ENCODE measurements around the gene SCGB1C1.
"Not testable (repeated sequence)": the region's sequence is repeated elsewhere in the genome, so short reads cannot be mapped to it uniquely, and the experiment has no call there.

SCGB1C1 gene

GRCh38 chr11:192674-193128 is at the start of gene SCGB1C1:
SCGB1C1 (plus strand) TSS chr11:193078; CDS start chr11:193100, 22 bp downstream.
- not testable (repeated sequence) for H3K27me3 ChIP-seq (ENCODE audit: control insufficient read depth, insufficient read depth, low read length); H3K9ac ChIP-seq (ENCODE audit: low read length); H3K4me1 ChIP-seq (ENCODE audit: control insufficient read depth, insufficient read depth, low read length); H3K9me3 ChIP-seq (ENCODE audit: control insufficient read depth, low read length); H3K36me3 ChIP-seq (ENCODE audit: control insufficient read depth, insufficient read depth, low read length); H3K4me3 ChIP-seq (ENCODE audit: low read length)

- not testable (repeated sequence) for H3K4me3 ChIP-seq (ENCODE audit: low read length); H3K36me3 ChIP-seq (ENCODE audit: control insufficient read depth, insufficient read depth, low read length); H3K9ac ChIP-seq (ENCODE audit: low read length)
Measured at GRCh38 chr11:180242-180641, 12.6 kb upstream of the SCGB1C1 start.

GRCh38 chr11:189200-189783 is 3.6 kb upstream of the SCGB1C1 start:
- not testable (repeated sequence) for H3K9ac ChIP-seq (ENCODE audit: low read length); H3K4me3 ChIP-seq (ENCODE audit: low read length); H3K4me1 ChIP-seq (ENCODE audit: control insufficient read depth, insufficient read depth, low read length); H3K27me3 ChIP-seq (ENCODE audit: control insufficient read depth, insufficient read depth, low read length); H3K36me3 ChIP-seq (ENCODE audit: control insufficient read depth, insufficient read depth, low read length); H3K9me3 ChIP-seq (ENCODE audit: control insufficient read depth, low read length)

More at GRCh38 chr11:180242-180641, 12.6 kb upstream of the SCGB1C1 start:
- not testable (repeated sequence) for H3K9me3 ChIP-seq (ENCODE audit: control insufficient read depth, low read length); H3K4me1 ChIP-seq (ENCODE audit: control insufficient read depth, insufficient read depth, low read length); H3K27me3 ChIP-seq (ENCODE audit: control insufficient read depth, insufficient read depth, low read length)

- H3K27me3 ChIP-seq (ENCODE audit: control insufficient read depth, insufficient read depth, low read length); H3K9me3 ChIP-seq (ENCODE audit: control insufficient read depth, low read length); H3K36me3 ChIP-seq (ENCODE audit: control insufficient read depth, insufficient read depth, low read length); H3K4me1 ChIP-seq (ENCODE audit: control insufficient read depth, insufficient read depth, low read length); H3K9ac ChIP-seq (ENCODE audit: low read length); H3K4me3 ChIP-seq (ENCODE audit: low read length): not testable (repeated sequence)
Measured at GRCh38 chr11:189843-190311, 3.0 kb upstream of the SCGB1C1 start.

- H3K36me3 ChIP-seq (ENCODE audit: control insufficient read depth, insufficient read depth, low read length); H3K9me3 ChIP-seq (ENCODE audit: control insufficient read depth, low read length); H3K4me3 ChIP-seq (ENCODE audit: low read length); H3K27me3 ChIP-seq (ENCODE audit: control insufficient read depth, insufficient read depth, low read length); H3K9ac ChIP-seq (ENCODE audit: low read length); H3K4me1 ChIP-seq (ENCODE audit: control insufficient read depth, insufficient read depth, low read length): not testable (repeated sequence)
Measured at GRCh38 chr11:190546-190945, 2.3 kb upstream of the SCGB1C1 start.

GRCh38 chr11:191490-192478 is 1.1 kb upstream of the SCGB1C1 start:
- H3K4me3 ChIP-seq (ENCODE audit: low read length); H3K9me3 ChIP-seq (ENCODE audit: control insufficient read depth, low read length); H3K36me3 ChIP-seq (ENCODE audit: control insufficient read depth, insufficient read depth, low read length); H3K9ac ChIP-seq (ENCODE audit: low read length); H3K4me1 ChIP-seq (ENCODE audit: control insufficient read depth, insufficient read depth, low read length); H3K27me3 ChIP-seq (ENCODE audit: control insufficient read depth, insufficient read depth, low read length): not testable (repeated sequence)

- H3K4me3 ChIP-seq (ENCODE audit: low read length); H3K9ac ChIP-seq (ENCODE audit: low read length); H3K9me3 ChIP-seq (ENCODE audit: control insufficient read depth, low read length); H3K4me1 ChIP-seq (ENCODE audit: control insufficient read depth, insufficient read depth, low read length); H3K36me3 ChIP-seq (ENCODE audit: control insufficient read depth, insufficient read depth, low read length); H3K27me3 ChIP-seq (ENCODE audit: control insufficient read depth, insufficient read depth, low read length): not testable (repeated sequence)
Measured at GRCh38 chr11:193481-193880, 603 bp downstream of the SCGB1C1 start.

GRCh38 chr11:196786-197731 is 4.2 kb downstream of the SCGB1C1 start:
- Histone ChIP-seq H3K4me1 (ENCODE audit: control insufficient read depth, insufficient read depth, low read length) (no peaks in the 10 kb centered on the region), H3K36me3 (ENCODE audit: control insufficient read depth, insufficient read depth, low read length) (no peaks in the 10 kb centered on the region)

GRCh38 chr11:197741-198235 is 4.9 kb downstream of the SCGB1C1 start:
- Histone ChIP-seq H3K9ac (ENCODE audit: low read length) (no peak overlapping the region), H3K36me3 (ENCODE audit: control insufficient read depth, insufficient read depth, low read length) (no peaks in the 10 kb centered on the region)

More at GRCh38 chr11:196786-197731, 4.2 kb downstream of the SCGB1C1 start:
- Histone ChIP-seq H3K9ac (ENCODE audit: low read length) (no peak overlapping the region), H3K9me3 (ENCODE audit: control insufficient read depth, low read length) (no peaks in the 10 kb centered on the region), H3K4me3 (ENCODE audit: low read length) (no peak overlapping the region), H3K27me3 (ENCODE audit: control insufficient read depth, insufficient read depth, low read length) (no peaks in the 10 kb centered on the region)

GRCh38 chr11:198236-198806 is 5.4 kb downstream of the SCGB1C1 start:
- H3K4me1 ChIP-seq (ENCODE audit: control insufficient read depth, insufficient read depth, low read length) = no peaks in the 10 kb centered on the region
- no peak overlapping the region for H3K4me3 ChIP-seq (ENCODE audit: low read length)
- H3K9me3 ChIP-seq (ENCODE audit: control insufficient read depth, low read length) = no peaks in the 10 kb centered on the region
- peaks cover 1% of the 10 kb centered on the region for H3K36me3 ChIP-seq (ENCODE audit: control insufficient read depth, insufficient read depth, low read length)
- no peaks in the 10 kb centered on the region for H3K27me3 ChIP-seq (ENCODE audit: control insufficient read depth, insufficient read depth, low read length)
- H3K9ac ChIP-seq (ENCODE audit: low read length) = no peak overlapping the region

More at GRCh38 chr11:197741-198235, 4.9 kb downstream of the SCGB1C1 start:
- Histone ChIP-seq H3K4me1 (ENCODE audit: control insufficient read depth, insufficient read depth, low read length) (no peaks in the 10 kb centered on the region), H3K27me3 (ENCODE audit: control insufficient read depth, insufficient read depth, low read length) (no peaks in the 10 kb centered on the region), H3K9me3 (ENCODE audit: control insufficient read depth, low read length) (no peaks in the 10 kb centered on the region), H3K4me3 (ENCODE audit: low read length) (no peak overlapping the region)

GRCh38 chr11:199004-199581 is 6.2 kb downstream of the SCGB1C1 start:
- H3K4me3 ChIP-seq (ENCODE audit: low read length) = no peak overlapping the region
- no peak overlapping the region for H3K9ac ChIP-seq (ENCODE audit: low read length)
- no peaks in the 10 kb centered on the region for H3K9me3 ChIP-seq (ENCODE audit: control insufficient read depth, low read length)
- H3K36me3 ChIP-seq (ENCODE audit: control insufficient read depth, insufficient read depth, low read length) = peaks cover 5% of the 10 kb centered on the region
- no peaks in the 10 kb centered on the region for H3K27me3 ChIP-seq (ENCODE audit: control insufficient read depth, insufficient read depth, low read length)
- H3K4me1 ChIP-seq (ENCODE audit: control insufficient read depth, insufficient read depth, low read length) = no peaks in the 10 kb centered on the region
